Activated naive CD4-positive, alpha-beta T cell treated with Interleukin-2 at 50 U/mL for 16 hours (primary cell): Measurements from ENCODE around the gene RAI14.

Experiments
- DNase-seq: peaks from one replicate; pipeline ENCODE4 v3.0.0-alpha.2; 2020

The RAI14 gene

DNA sequence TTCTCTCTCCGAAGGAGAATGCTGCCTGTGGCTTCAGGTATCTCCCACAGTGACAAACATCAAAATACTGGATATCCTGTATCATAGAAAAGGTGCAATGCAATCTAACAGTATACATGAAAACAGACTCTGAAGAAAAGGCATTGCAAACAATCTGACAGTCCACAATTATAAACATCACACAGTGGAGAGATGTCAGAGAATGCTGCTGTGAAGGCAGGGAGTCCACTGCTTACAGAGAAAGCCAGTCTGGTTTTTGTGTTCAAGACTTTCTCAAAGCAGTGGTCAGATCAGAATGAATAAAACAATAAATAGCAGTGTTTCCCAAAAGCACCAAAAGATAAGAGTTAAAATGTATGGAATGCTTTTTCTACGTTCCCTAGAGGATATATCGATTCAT lies 211.5 kb downstream of the RAI14 start:
- DNase-seq: no peak

DNA sequence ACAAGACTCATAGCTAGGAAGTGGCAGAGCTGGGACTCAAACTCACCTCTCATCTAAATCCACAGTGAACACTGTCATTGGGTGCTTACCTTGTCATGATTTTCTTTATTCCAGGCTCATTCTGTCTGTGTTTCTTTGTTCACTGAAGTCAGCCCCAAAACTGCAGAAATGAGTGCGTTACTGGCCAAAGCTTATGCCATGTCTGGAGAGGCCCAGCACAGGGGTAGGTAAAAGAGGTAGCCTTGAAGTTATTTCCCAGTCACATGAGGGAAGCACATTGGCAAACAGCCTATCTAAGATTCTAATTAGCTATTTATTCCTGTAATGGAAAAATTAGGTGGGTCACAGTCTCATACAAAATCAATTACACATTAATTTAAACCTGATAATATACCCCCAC lies 212.7 kb downstream of the RAI14 start:
- no peak for DNase-seq

- DNase-seq: no peak
Observed at GRCh38 chr5:34869256-34869655, 213.1 kb downstream of the RAI14 start.

DNA sequence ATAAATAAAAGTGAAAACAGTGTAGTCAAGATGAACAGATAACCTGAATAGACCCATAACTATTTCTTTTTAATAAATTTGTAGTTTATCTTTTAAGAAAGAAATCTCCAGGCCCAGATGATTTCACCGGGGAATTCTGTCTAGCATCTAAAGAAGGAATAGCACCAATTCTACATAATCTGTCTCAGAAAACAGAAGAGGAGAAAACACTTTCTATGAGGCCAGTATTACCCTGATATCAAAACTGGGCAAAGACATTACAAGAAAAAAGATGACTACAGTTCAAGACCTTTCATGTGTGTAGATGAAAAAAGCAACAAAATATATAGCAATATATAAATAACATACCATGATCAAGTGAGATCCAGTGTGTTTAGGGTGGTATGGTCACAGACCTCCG lies 214.3 kb downstream of the RAI14 start:
- no peak for DNase-seq

GRCh38 chr5:34876275-34876674 lies 220.1 kb downstream of the RAI14 start:
- no peak for DNase-seq

DNA sequence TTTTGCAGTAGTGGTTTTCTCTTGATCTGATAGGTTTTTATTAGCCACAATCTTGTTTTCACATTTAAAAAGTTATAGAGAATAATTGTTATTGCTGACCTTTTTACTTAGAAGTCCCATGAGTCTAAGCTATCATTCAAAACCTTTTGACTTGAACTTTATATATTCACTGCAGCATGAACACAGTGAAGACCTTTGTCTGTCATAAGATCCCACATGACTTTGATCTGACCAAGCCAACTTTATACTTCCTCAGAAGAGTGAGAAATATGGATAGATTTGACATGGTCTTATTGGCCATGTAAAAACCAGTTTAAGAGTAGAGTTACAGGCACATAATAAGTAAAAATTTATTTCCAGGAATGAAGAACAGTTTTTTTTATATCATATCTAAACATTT lies 225.1 kb downstream of the RAI14 start:
- DNase-seq: no peak
